NB4 (cell line): Measurements from ENCODE around the gene STK10.

Experiments used
- DNase-seq: peaks from one replicate; pipeline ENCODE4 v3.0.0; 2010; ENCODE audit warnings: low read depth
- H3K4me3 ChIP-seq: one replicate; pipeline ENCODE4 v1.5.1; 2011; ENCODE audit warnings: mild to moderate bottlenecking, low read depth, low read length, moderate library complexity
- CTCF ChIP-seq: IDR thresholded peaks from one replicate; pipeline ENCODE4 v1.5.1; 2012; ENCODE audit warnings: low read depth, low read length
- MAX ChIP-seq: IDR thresholded peaks from 2 replicates; pipeline ENCODE4 v1.6.1; 2011; ENCODE audit warnings: low read depth, low read length
- MYC ChIP-seq: IDR thresholded peaks from 2 replicates; pipeline ENCODE4 v1.6.1; 2011; ENCODE audit warnings: low read depth, low read length
- POLR2A ChIP-seq: IDR thresholded peaks from 2 replicates; pipeline ENCODE4 v1.6.1; 2011; ENCODE audit warnings: mild to moderate bottlenecking; ENCODE audit not compliant: insufficient read length; ENCODE audit errors: extremely low read depth

The STK10 gene

DNA sequence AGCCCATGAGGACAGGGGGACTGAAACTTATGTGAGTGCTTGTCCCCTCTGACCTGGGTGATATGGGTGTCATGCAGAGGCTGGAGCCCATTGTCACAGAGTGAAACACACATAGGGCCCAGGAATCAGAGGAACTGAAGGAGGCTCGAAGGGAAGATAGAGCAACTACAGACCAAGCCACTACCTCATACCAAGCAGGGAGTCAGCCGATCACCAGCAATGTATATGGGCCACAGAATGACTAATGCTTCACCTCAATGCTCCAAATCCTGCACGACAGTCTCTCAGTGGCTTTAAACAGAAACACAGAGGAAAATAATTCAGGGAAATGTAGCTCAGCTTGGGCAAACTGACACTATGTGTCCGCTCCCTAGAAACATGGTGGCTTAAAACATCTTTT is 172.7 kb downstream of the STK10 start:
- no peak overlapping the region for H3K4me3 ChIP-seq
- no peak for TF ChIP-seq MAX
- TF ChIP-seq POLR2A: no peak
- no peak for TF ChIP-seq CTCF
- no peak for TF ChIP-seq MYC
- DNase-seq: no peak

DNA sequence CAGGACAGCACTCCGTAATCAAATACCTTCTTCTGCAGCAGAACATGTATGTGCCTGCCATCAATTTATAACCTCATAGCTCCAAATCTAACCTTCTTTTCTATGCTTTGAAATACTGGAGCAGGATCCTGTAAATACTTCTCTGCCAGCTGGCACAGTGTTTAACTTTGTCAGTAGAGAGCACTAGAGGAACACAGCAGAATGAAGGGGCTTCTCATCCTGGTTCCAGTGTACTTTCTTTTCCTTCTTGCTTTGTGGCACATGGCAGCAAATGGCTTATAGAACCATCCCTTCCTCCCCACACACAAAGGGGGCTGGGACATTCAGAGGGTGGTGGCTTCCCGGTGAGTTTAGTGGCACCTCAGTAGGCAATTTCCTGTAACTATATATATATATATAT is 177.7 kb downstream of the STK10 start:
- H3K4me3 ChIP-seq: no peak overlapping the region
- TF ChIP-seq MAX (no peak), MYC (peak; percentile 35; the same call in 1 of the 2 replicates), CTCF (peak; percentile 11)
- DNase-seq: peak; percentile 46

DNA sequence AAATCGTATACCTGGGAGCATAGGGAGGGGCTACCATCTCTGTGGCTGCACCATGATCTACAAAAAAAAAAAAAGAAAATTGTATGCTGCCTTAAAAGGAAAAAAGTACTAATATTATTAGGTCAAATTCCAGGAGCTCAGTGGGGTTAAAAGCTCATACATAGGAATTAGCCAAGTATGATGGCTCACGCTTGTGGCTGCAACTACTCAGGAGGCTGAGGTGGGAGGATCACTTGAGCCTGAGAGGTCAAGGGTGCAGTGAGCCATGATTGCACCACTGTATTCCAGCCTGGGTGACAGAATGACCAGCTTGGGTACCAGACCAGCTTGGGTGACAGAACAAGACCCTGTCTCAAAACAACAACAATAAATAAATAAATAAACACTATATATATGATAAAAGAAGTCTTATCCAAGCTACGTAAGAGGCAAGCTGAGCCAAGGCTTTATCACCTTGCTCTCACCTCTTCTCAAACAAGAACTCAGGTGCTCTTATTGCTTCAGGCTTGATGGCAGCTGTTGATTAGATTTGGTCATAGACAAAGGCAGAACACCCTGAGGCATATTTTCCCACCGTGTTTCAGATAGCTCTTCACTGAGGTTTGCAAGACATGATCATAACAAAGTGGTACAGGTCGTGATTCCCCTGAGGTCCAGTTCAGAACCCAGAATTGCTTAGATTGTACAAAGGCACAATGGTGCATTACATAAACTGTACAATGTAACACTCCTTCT is 178.3 kb downstream of the STK10 start:
- no peak overlapping the region for H3K4me3 ChIP-seq
- DNase-seq: no peak
- TF ChIP-seq CTCF (no peak), MYC (no peak), POLR2A (no peak), MAX (no peak)

- no peak for TF ChIP-seq CTCF
- TF ChIP-seq POLR2A: no peak
- no peak for TF ChIP-seq MYC
- TF ChIP-seq MAX: no peak
- DNase-seq: peak; percentile 46
Observed at GRCh38 chr5:172008689-172009141, 179.3 kb downstream of the STK10 start.

GRCh38 chr5:172008111-172008455 is 179.9 kb downstream of the STK10 start:
- no peak for DNase-seq
- peak overlapping the region; percentile 90 for H3K4me3 ChIP-seq
- TF ChIP-seq MAX: no peak
- no peak for TF ChIP-seq POLR2A
- no peak for TF ChIP-seq MYC
- no peak for TF ChIP-seq CTCF

More at GRCh38 chr5:172008689-172009141, 179.3 kb downstream of the STK10 start:
- no peak overlapping the region for H3K4me3 ChIP-seq
